Neural cell (in vitro differentiated cells): Measurements from ENCODE around the gene C16orf74. TPM values are rescaled to one million over a fixed set of nuclear protein-coding genes. Genes with fewer than 3 reads are reported as not detected.

Experiments used
- H2AFZ ChIP-seq: fragments of 200-600, 300-800 bp; sonication (generic), shearing (Covaris generic); 2 replicates; pipeline ENCODE4 v1.6.0; 2014; ENCODE audit warnings: low read depth, mild to moderate bottlenecking, antibody characterized with exemption, low read length, moderate library complexity
- H3F3A ChIP-seq: fragments of 200-600 bp; shearing (Covaris generic); 2 replicates; pipeline ENCODE4 v1.6.1; 2016; ENCODE audit warnings: mild to moderate bottlenecking, moderate library complexity, mixed read lengths, antibody characterized with exemption, low read length; ENCODE audit not compliant: insufficient read depth, poor library complexity, severe bottlenecking
- H3K27ac ChIP-seq: fragments of 200-600, 300-800 bp; sonication (generic), shearing (Covaris generic); 2 replicates; pipeline ENCODE4 v1.5.1; 2014; ENCODE audit warnings: mild to moderate bottlenecking, low read length, moderate library complexity
- H3K27me3 ChIP-seq: fragments of 300-800, 200-600 bp; sonication (generic), shearing (Covaris generic); 2 replicates; pipeline ENCODE4 v1.6.0; 2014; ENCODE audit warnings: mild to moderate bottlenecking, low read depth, low read length, moderate library complexity; ENCODE audit not compliant: insufficient read depth
- H3K36me3 ChIP-seq: fragments of 300-800, 200-600 bp; sonication (generic), shearing (Covaris generic); 2 replicates; pipeline ENCODE4 v1.5.1; 2014; ENCODE audit warnings: mild to moderate bottlenecking, antibody characterized with exemption, low read length, moderate library complexity; ENCODE audit not compliant: insufficient read depth
- H3K4me2 ChIP-seq: fragments of 300-800, 200-600 bp; sonication (generic), shearing (Covaris generic); 2 replicates; pipeline ENCODE4 v1.6.0; 2014; ENCODE audit warnings: mild to moderate bottlenecking, low read length
- H3K4me3 ChIP-seq: fragments of 300-800, 200-600 bp; sonication (generic), shearing (Covaris generic); 2 replicates; pipeline ENCODE4 v1.5.1; 2014; ENCODE audit warnings: mild to moderate bottlenecking, low read length, moderate library complexity
- H3K79me2 ChIP-seq: fragments of 200-600 bp; shearing (Covaris generic); replicated peaks from 2 replicates; pipeline ENCODE4 v1.6.0; 2014; ENCODE audit warnings: mild to moderate bottlenecking, low read length, moderate library complexity; ENCODE audit not compliant: insufficient read depth
- H3K9ac ChIP-seq: fragments of 300-800, 200-600 bp; sonication (generic), shearing (Covaris generic); 2 replicates; pipeline ENCODE4 v1.6.1; 2016; ENCODE audit warnings: mild to moderate bottlenecking, low read length, mixed read lengths
- H3K9me2 ChIP-seq: fragments of 200-600 bp; shearing (Covaris generic); 2 replicates; pipeline ENCODE4 v1.6.1; 2016; ENCODE audit warnings: mild to moderate bottlenecking, low read length, mixed read lengths; ENCODE audit not compliant: insufficient read depth
- H3K9me3 ChIP-seq: fragments of 200-600, 300-800 bp; sonication (generic), shearing (Covaris generic); 2 replicates; pipeline ENCODE4 v1.6.1; 2016; ENCODE audit warnings: mild to moderate bottlenecking, mixed run types, low read length, moderate library complexity, mixed read lengths
- H4K20me1 ChIP-seq: fragments of 200-600 bp; shearing (Covaris generic); 2 replicates; pipeline ENCODE4 v1.6.1; 2016; ENCODE audit warnings: mild to moderate bottlenecking, mixed run types; ENCODE audit not compliant: insufficient read depth
- CTCF ChIP-seq: fragments of 450-650 bp; IDR thresholded peaks from 2 replicates; pipeline ENCODE4 v1.5.1; 2014; ENCODE audit warnings: antibody characterized with exemption, mild to moderate bottlenecking, moderate library complexity; ENCODE audit not compliant: poor library complexity, severe bottlenecking
- EP300 ChIP-seq: fragments of 450-650 bp; conservative IDR thresholded peaks from 2 replicates; pipeline ENCODE4 v1.6.1; 2014; ENCODE audit warnings: antibody characterized with exemption, mild to moderate bottlenecking, moderate library complexity; ENCODE audit not compliant: poor library complexity, severe bottlenecking
- MXI1 ChIP-seq: fragments of 450-650 bp; conservative IDR thresholded peaks from 2 replicates; pipeline ENCODE4 v1.6.1; 2014; ENCODE audit warnings: antibody characterized with exemption, mild to moderate bottlenecking; ENCODE audit not compliant: poor library complexity, severe bottlenecking
- RAD21 ChIP-seq: fragments of 450-650 bp; conservative IDR thresholded peaks from 2 replicates; pipeline ENCODE4 v1.6.1; 2014; ENCODE audit warnings: antibody characterized with exemption, mild to moderate bottlenecking, moderate library complexity
- REST ChIP-seq: IDR thresholded peaks from 2 replicates; pipeline ENCODE4 v1.6.1; 2012; ENCODE audit warnings: borderline replicate concordance
- SMC3 ChIP-seq: fragments of 450-650 bp; conservative IDR thresholded peaks from 2 replicates; pipeline ENCODE4 v1.6.1; 2014; ENCODE audit warnings: antibody characterized with exemption, mild to moderate bottlenecking, moderate library complexity; ENCODE audit not compliant: poor library complexity
- TAF1 ChIP-seq: IDR thresholded peaks from 2 replicates; pipeline ENCODE4 v1.6.1; 2012; ENCODE audit warnings: low read depth
- polyA plus RNA-seq: library from polyadenylated mRNA; depleted of rRNA; stranded (reverse); fragments of >200 nt; gene quantifications from 2 replicates; pipeline ENCODE4 v1.2.3, GENCODE V29; 2014

The C16orf74 gene
- polyA plus RNA-seq, 1 donor from 2014 or later, result not detected

- H3K27ac ChIP-seq, result no peak overlapping the region
- no peaks in the 10 kb centered on the region for H4K20me1 ChIP-seq
- H3K9me3 ChIP-seq, result no peaks in the 10 kb centered on the region
- H3K27me3 ChIP-seq, result no peaks in the 10 kb centered on the region
- H3K79me2 ChIP-seq, result no peaks in the 10 kb centered on the region
- H3F3A ChIP-seq, result no peaks in the 10 kb centered on the region
- H3K9ac ChIP-seq, result no peak overlapping the region
- H3K4me2 ChIP-seq, result no peak overlapping the region
- no peaks in the 10 kb centered on the region for H3K9me2 ChIP-seq
- no peaks in the 10 kb centered on the region for H3K36me3 ChIP-seq
- H3K4me3 ChIP-seq, result no peak overlapping the region
- TF ChIP-seq CTCF (no peak), TAF1 (no peak), EP300 (no peak), REST (no peak), MXI1 (no peak)
- H2AFZ ChIP-seq, result no peak overlapping the region
Measured at GRCh38 chr16:85698459-85698891, 52.4 kb downstream of the C16orf74 start.

- Histone ChIP-seq H3K9ac (no peak overlapping the region), H3K36me3 (no peaks in the 10 kb centered on the region), H3K27ac (no peak overlapping the region), H4K20me1 (no peaks in the 10 kb centered on the region), H2AFZ (no peak overlapping the region), H3K9me2 (no peaks in the 10 kb centered on the region), H3K4me2 (no peak overlapping the region), H3K27me3 (no peaks in the 10 kb centered on the region), H3F3A (no peaks in the 10 kb centered on the region), H3K9me3 (no peaks in the 10 kb centered on the region), H3K4me3 (no peak overlapping the region), H3K79me2 (no peaks in the 10 kb centered on the region)
- TF ChIP-seq RAD21 (no peak), SMC3 (no peak), CTCF (no peak), EP300 (no peak)
Measured at GRCh38 chr16:85697431-85697830, 53.5 kb downstream of the C16orf74 start.
